Measurements from ENCODE around the gene STX3.
"Not testable (repeated sequence)": the region's sequence is repeated elsewhere in the genome, so short reads cannot be mapped to it uniquely, and the experiment has no call there.

Gene STX3

GRCh38 chr11:59794417-59794816, 39.2 kb downstream of the STX3 start:
- DNase-seq = no peak

- no peak for DNase-seq
Observed at GRCh38 chr11:59800390-59801025, 45.3 kb downstream of the STX3 start.

GRCh38 chr11:59801160-59801706, 46.1 kb downstream of the STX3 start:
- DNase-seq = no peak

GRCh38 chr11:59801981-59802638, 46.9 kb downstream of the STX3 start:
- no peak for DNase-seq

GRCh38 chr11:59802639-59803176, 47.5 kb downstream of the STX3 start:
- peak; percentile 21 for DNase-seq

GRCh38 chr11:59804061-59804460, 48.9 kb downstream of the STX3 start:
- DNase-seq = no peak

- no peak for DNase-seq
Observed at GRCh38 chr11:59807047-59807610, 52.0 kb downstream of the STX3 start.

- DNase-seq = peak; percentile 92
Observed at GRCh38 chr11:59810189-59810910, 55.2 kb downstream of the STX3 start, which contains the start of gene MRPL16. TSS of gene MRPL16 (minus strand) at chr11:59810778. CDS start at chr11:59810658, 120 bp downstream.

GRCh38 chr11:59810911-59811259, 55.7 kb downstream of the STX3 start:
- DNase-seq = no peak

- DNase-seq = no peak
Observed at GRCh38 chr11:59812220-59812619, 57.0 kb downstream of the STX3 start.

GRCh38 chr11:59813364-59813763, 58.2 kb downstream of the STX3 start:
- DNase-seq = no peak

GRCh38 chr11:59814021-59814420, 58.8 kb downstream of the STX3 start:
- DNase-seq = no peak

- DNase-seq = no peak
Observed at GRCh38 chr11:59815754-59816153, 60.6 kb downstream of the STX3 start.

- not testable (repeated sequence) for DNase-seq
Observed at GRCh38 chr11:59816434-59816833, 61.3 kb downstream of the STX3 start.

- no peak for DNase-seq
Observed at GRCh38 chr11:59818572-59818971, 63.4 kb downstream of the STX3 start.

GRCh38 chr11:59822989-59823566, 67.9 kb downstream of the STX3 start:
- DNase-seq = peak; percentile 23

- DNase-seq = no peak
Observed at GRCh38 chr11:59829358-59829757, 74.2 kb downstream of the STX3 start.

- DNase-seq = no peak
Observed at GRCh38 chr11:59833602-59834001, 78.4 kb downstream of the STX3 start.

GRCh38 chr11:59839615-59840014, 84.4 kb downstream of the STX3 start:
- no peak for DNase-seq

GRCh38 chr11:59841514-59841913, 86.3 kb downstream of the STX3 start:
- DNase-seq = no peak

- DNase-seq = no peak
Observed at GRCh38 chr11:59842316-59842715, 87.1 kb downstream of the STX3 start.

GRCh38 chr11:59845399-59845798, 90.2 kb downstream of the STX3 start, which contains the start of gene CBLIF:
TSS of gene CBLIF (minus strand) at chr11:59845499. CDS start at chr11:59845453, 46 bp downstream.
- no peak for DNase-seq

- DNase-seq = no peak
Observed at GRCh38 chr11:59846556-59846955, 91.4 kb downstream of the STX3 start.

Data from stimulated activated CD4-positive, alpha-beta T cell treated with anti-CD3 and anti-CD28 coated beads, Interleukin-15, amount 100 ng/mL, for 24 hours (primary cell).